Measurements from ENCODE around the gene LCAT. TPM values are rescaled to one million over a fixed set of nuclear protein-coding genes. Genes with fewer than 3 reads are reported as not detected.

Gene LCAT
- polyA plus RNA-seq, 1 of the 3 experiments (the other 2 are of a cell fraction) = 11.1 TPM

GRCh38 chr16:67950335-67950843 is 6.5 kb upstream of the LCAT start:
- Histone ChIP-seq H3K27me3 (ENCODE audit: insufficient read depth) (no peaks in the 10 kb centered on the region), H3F3A (replicated peaks; ENCODE audit: insufficient read depth) (peaks cover 7% of the 10 kb centered on the region), H3K9me2 (no peaks in the 10 kb centered on the region), H4K20me1 (ENCODE audit: insufficient read depth) (no peaks in the 10 kb centered on the region), H3K27ac (ENCODE audit: low read depth in 2 of 2, low read length in 1 of 2) (no peak overlapping the region), H3K4me1 (ENCODE audit: control insufficient read depth in 1 of 2, insufficient read depth in 2 of 2, low read depth in 1 of 2, low read length in 1 of 2) (peaks cover 0 to 8% of the 10 kb centered on the region in 2 experiments; a peak in 1 of 4 replicates), H2AFZ (ENCODE audit: low read depth) (no peak overlapping the region), H3K9me3 (no peaks in the 10 kb centered on the region), H3K4me3 (ENCODE audit: low read depth in 2 of 2, low read length in 1 of 2) (no peak overlapping the region), H3K79me2 (ENCODE audit: insufficient read depth) (peaks cover 12% of the 10 kb centered on the region; the same call in 1 of the 2 replicates), H3K36me3 (replicated peaks in 1 of 2; ENCODE audit: control insufficient read depth in 1 of 2, insufficient read depth in 2 of 2, low read length in 1 of 2) (peaks cover 11 to 77% of the 10 kb centered on the region in 2 experiments), H3K4me2 (no peak overlapping the region), H3K9ac (no peak overlapping the region)
- ChIA-PET POLR2A (interaction anchor here (1.1 to 1.6 kb wide), 2 partner anchors 10 kb away, joined by 4 read pairs; no protein-coding TSS in a partner anchor), CTCF (interaction anchor here (1.0 to 2.5 kb wide), 3 partner anchors 9 to 134 kb away, joined by 4 to 9 read pairs (median 9); no protein-coding TSS in a partner anchor)
- WGBS (ENCODE audit: low lambda C conversion rate) = 97% methylated on average over 11 of the region's 16 CpGs
- TF ChIP-seq FOXM1 (IDR thresholded peaks at IDR 0.05; ENCODE audit: low read depth) (no peak), RFX5 (IDR thresholded peaks at IDR 0.05; ENCODE audit: low read length) (no peak)
- TF ChIP-seq, protein P1, sequence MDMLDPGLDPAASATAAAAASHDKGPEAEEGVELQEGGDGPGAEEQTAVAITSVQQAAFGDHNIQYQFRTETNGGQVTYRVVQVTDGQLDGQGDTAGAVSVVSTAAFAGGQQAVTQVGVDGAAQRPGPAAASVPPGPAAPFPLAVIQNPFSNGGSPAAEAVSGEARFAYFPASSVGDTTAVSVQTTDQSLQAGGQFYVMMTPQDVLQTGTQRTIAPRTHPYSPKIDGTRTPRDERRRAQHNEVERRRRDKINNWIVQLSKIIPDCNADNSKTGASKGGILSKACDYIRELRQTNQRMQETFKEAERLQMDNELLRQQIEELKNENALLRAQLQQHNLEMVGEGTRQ (IDR thresholded peaks at IDR 0.05; ENCODE audit: borderline replicate concordance, low read depth, low read length) = no peak
- no peak for DNase-seq

DNA sequence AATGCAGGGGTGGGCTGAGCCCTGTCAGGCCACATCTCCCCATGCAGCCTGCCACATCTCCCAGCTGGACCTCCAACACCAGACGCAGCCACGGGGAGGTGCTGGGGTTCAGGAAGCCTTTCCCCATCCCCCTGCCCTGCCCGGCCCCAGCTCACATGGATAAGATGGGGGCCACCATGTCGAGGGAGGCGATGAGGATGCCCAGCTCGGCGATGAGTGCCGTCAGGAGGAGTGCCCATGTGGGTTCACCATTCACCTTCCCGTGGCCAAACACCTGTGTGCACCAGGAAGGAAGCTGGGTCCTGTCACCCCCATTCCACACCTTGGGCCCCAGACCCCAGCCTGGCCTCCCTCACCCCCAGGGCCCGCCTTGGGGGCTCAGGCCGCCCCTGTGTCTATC is 5.7 kb upstream of the LCAT start:
- WGBS (ENCODE audit: low lambda C conversion rate) = no CpG with 5 or more reads among the region's 11 CpGs
- Histone ChIP-seq H3K27me3 (ENCODE audit: insufficient read depth) (no peaks in the 10 kb centered on the region), H4K20me1 (ENCODE audit: insufficient read depth) (no peaks in the 10 kb centered on the region), H3K4me2 (no peak overlapping the region), H3F3A (replicated peaks; ENCODE audit: insufficient read depth) (peaks cover 7% of the 10 kb centered on the region), H3K79me2 (ENCODE audit: insufficient read depth) (peaks cover 10% of the 10 kb centered on the region; the same call in 1 of the 2 replicates), H2AFZ (ENCODE audit: low read depth) (no peak overlapping the region), H3K4me1 (ENCODE audit: control insufficient read depth in 1 of 2, insufficient read depth in 2 of 2, low read depth in 1 of 2, low read length in 1 of 2) (peaks cover 0 to 8% of the 10 kb centered on the region in 2 experiments; a peak in 1 of 4 replicates), H3K9me3 (no peaks in the 10 kb centered on the region), H3K36me3 (replicated peaks in 1 of 2; ENCODE audit: control insufficient read depth in 1 of 2, insufficient read depth in 2 of 2, low read length in 1 of 2) (peaks cover 5 to 78% of the 10 kb centered on the region in 2 experiments), H3K9me2 (no peaks in the 10 kb centered on the region), H3K9ac (no peak overlapping the region), H3K27ac (ENCODE audit: low read depth in 2 of 2, low read length in 1 of 2) (no peak overlapping the region), H3K4me3 (ENCODE audit: low read depth in 2 of 2, low read length in 1 of 2) (no peak overlapping the region)
- ChIA-PET POLR2A (interaction anchor here (1.1 kb wide), 1 partner anchor 9 kb away, joined by 4 read pairs; no protein-coding TSS in a partner anchor), CTCF (interaction anchor here (0.6 to 2.5 kb wide), 5 partner anchors 8 to 854 kb away, joined by 3 to 9 read pairs (median 3); partner anchors contain the start of gene PSKH1)
- DNase-seq = no peak
- no peak for TF ChIP-seq ELF1 (IDR thresholded peaks at IDR 0.05)
- no peak for TF ChIP-seq YY1 (IDR thresholded peaks at IDR 0.05; ENCODE audit: low read depth)
- no peak for TF ChIP-seq EZH2phosphoT487 (IDR thresholded peaks at IDR 0.05; ENCODE audit: borderline replicate concordance, low read depth)
- no peak for TF ChIP-seq NRF1 (IDR thresholded peaks at IDR 0.05; ENCODE audit: low read depth, low read length)
- TF ChIP-seq SIN3A (IDR thresholded peaks at IDR 0.05; ENCODE audit: borderline replicate concordance, low read depth, low read length) = no peak

DNA sequence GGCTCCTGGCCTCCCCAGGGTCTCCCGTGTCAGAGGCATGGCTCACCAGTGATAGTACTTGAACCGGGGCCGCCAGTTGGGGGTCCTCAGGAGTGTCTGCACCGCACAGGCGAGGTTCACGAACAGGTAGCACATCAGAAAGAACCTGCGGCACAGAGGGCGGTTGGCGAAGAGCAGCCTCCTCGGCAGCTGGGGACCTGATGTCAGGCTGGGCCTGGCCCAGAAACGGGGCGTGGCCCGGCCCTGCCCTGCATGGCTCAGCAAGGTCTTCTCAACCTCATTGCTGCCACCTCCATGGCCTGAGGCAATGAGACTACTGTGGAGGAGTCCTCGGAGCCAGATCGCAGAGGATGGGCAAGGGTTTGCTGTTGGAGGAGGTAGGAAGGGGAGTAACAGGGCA is 4.1 kb upstream of the LCAT start:
- H4K20me1 ChIP-seq (ENCODE audit: insufficient read depth) = no peaks in the 10 kb centered on the region
- H3K9me2 ChIP-seq = no peaks in the 10 kb centered on the region
- no peak for DNase-seq
- ChIA-PET CTCF (interaction anchor here (2.0 to 2.8 kb wide), 2 partner anchors 64 to 92 kb away, joined by 6 to 9 read pairs; no protein-coding TSS in a partner anchor), POLR2A (interaction anchor here (1.5 to 1.7 kb wide), 2 partner anchors 12 to 18 kb away, joined by 3 to 5 read pairs; no protein-coding TSS in a partner anchor)
- TF ChIP-seq RFX5 (IDR thresholded peaks at IDR 0.05; ENCODE audit: low read length) (no peak), GATA2 (CRISPR knock-in tag; IDR thresholded peaks at IDR 0.05) (no peak), IRF3 (IDR thresholded peaks at IDR 0.05; ENCODE audit: low read depth, low read length) (no peak)
- no peaks in the 10 kb centered on the region for H3K27me3 ChIP-seq (ENCODE audit: insufficient read depth)
- no peak overlapping the region for H3K4me2 ChIP-seq
- H3K36me3 ChIP-seq (replicated peaks in 1 of 2; ENCODE audit: control insufficient read depth in 1 of 2, insufficient read depth in 2 of 2, low read length in 1 of 2) = peaks cover 0 to 76% of the 10 kb centered on the region in 2 experiments
- no peaks in the 10 kb centered on the region for H3F3A ChIP-seq (replicated peaks; ENCODE audit: insufficient read depth)
- H2AFZ ChIP-seq (ENCODE audit: low read depth) = no peak overlapping the region
- peaks cover 9% of the 10 kb centered on the region; the same call in 1 of the 2 replicates for H3K79me2 ChIP-seq (ENCODE audit: insufficient read depth)
- no peak overlapping the region for H3K9ac ChIP-seq
- H3K4me1 ChIP-seq (ENCODE audit: control insufficient read depth in 1 of 2, insufficient read depth in 2 of 2, low read depth in 1 of 2, low read length in 1 of 2) = peaks cover 0 to 12% of the 10 kb centered on the region in 2 experiments; a peak in 1 of 4 replicates
- no peaks in the 10 kb centered on the region for H3K9me3 ChIP-seq
- no peak overlapping the region; a peak in 1 of 4 replicates for H3K27ac ChIP-seq (ENCODE audit: low read depth in 2 of 2, low read length in 1 of 2)
- no peak overlapping the region for H3K4me3 ChIP-seq (ENCODE audit: low read depth in 2 of 2, low read length in 1 of 2)
- whole genome bisulfite sequencing (ENCODE audit: low lambda C conversion rate) = 96% methylated on average over 15 of the region's 15 CpGs

All from SK-N-SH (cell line).